HFFc6 (cell line): ENCODE measurements around the gene DDX17. TPM values are rescaled to one million over a fixed set of nuclear protein-coding genes. Genes with fewer than 3 reads are reported as not detected.

Experiments
- DNase-seq: peaks from one replicate; pipeline ENCODE4 v3.0.0-alpha.2; 2018
- H3K27ac Mint-ChIP-seq: 2 replicates; pipeline ENCODE4 v1.8.0; 2020; ENCODE audit warnings: mild to moderate bottlenecking, mixed read lengths
- H3K27me3 Mint-ChIP-seq: 2 replicates; pipeline ENCODE4 v1.8.0; 2021; ENCODE audit warnings: mild to moderate bottlenecking, moderate library complexity, mixed read lengths; ENCODE audit not compliant: insufficient read depth
- H3K36me3 Mint-ChIP-seq: 2 replicates; pipeline ENCODE4 v1.8.0; 2021; ENCODE audit warnings: low read depth, mixed read lengths
- H3K4me1 Mint-ChIP-seq: 2 replicates; pipeline ENCODE4 v1.8.0; 2020; ENCODE audit warnings: low read depth, mixed read lengths
- H3K4me3 Mint-ChIP-seq: 2 replicates; pipeline ENCODE4 v1.8.0; 2020; ENCODE audit warnings: mild to moderate bottlenecking, moderate library complexity, mixed read lengths
- H3K9me3 Mint-ChIP-seq: 2 replicates; pipeline ENCODE4 v1.8.0; 2020; ENCODE audit warnings: mild to moderate bottlenecking, mixed read lengths
- total RNA-seq, 6 experiments: library from RNA; stranded (reverse); fragmentation: NEBNext Ultra II Directional; extraction: Animal tissue kit (Norgen Biotek cat#: 25700); gene quantifications; 2 replicates in 1 of 6; 3 replicates in 5 of 6; pipeline ENCODE4 v1.2.3, GENCODE V29; 2021
- TF ChIP-seq, protein P1 (sequence below): fragments of 200-600 bp; sonication (generic); IDR thresholded peaks from 2 replicates; pipeline ENCODE4 v1.5.0; 2021; ENCODE audit warnings: antibody characterized with exemption, mild to moderate bottlenecking

The DDX17 gene
- total RNA-seq, 6 experiments from 2014 or later: 211 to 246 (median 220) TPM

GRCh38 chr22:38435965-38436364 is 70.1 kb downstream of the DDX17 start:
- Mint-ChIP-seq H3K4me1 (peaks cover 5% of the 10 kb centered on the region; the same call in 1 of the 2 replicates), H3K4me3 (no peak overlapping the region), H3K27me3 (peaks cover 14% of the 10 kb centered on the region), H3K36me3 (no peaks in the 10 kb centered on the region), H3K9me3 (no peaks in the 10 kb centered on the region), H3K27ac (no peak overlapping the region)
- TF ChIP-seq, protein P1, sequence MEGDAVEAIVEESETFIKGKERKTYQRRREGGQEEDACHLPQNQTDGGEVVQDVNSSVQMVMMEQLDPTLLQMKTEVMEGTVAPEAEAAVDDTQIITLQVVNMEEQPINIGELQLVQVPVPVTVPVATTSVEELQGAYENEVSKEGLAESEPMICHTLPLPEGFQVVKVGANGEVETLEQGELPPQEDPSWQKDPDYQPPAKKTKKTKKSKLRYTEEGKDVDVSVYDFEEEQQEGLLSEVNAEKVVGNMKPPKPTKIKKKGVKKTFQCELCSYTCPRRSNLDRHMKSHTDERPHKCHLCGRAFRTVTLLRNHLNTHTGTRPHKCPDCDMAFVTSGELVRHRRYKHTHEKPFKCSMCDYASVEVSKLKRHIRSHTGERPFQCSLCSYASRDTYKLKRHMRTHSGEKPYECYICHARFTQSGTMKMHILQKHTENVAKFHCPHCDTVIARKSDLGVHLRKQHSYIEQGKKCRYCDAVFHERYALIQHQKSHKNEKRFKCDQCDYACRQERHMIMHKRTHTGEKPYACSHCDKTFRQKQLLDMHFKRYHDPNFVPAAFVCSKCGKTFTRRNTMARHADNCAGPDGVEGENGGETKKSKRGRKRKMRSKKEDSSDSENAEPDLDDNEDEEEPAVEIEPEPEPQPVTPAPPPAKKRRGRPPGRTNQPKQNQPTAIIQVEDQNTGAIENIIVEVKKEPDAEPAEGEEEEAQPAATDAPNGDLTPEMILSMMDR: no peak
- no peak for DNase-seq

DNA sequence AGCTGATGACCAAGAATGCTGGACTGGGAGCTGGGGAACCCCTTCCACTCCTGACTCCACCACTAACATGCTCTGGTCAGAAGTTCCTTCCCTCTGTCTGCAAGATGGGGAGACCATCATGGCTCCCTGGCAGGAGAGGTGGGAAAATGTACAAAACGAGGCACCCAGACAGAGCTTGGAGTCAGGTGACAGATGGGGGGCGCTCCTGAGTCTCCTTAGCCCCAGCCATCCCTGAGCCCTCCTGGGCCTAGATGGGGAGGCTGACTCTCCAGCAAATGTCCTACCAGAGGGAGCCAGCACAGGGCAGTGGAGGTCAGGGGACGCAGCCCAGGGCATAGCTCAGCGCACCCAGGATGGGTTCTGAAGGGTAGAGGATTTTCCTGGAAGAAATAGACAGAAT is 71.1 kb downstream of the DDX17 start:
- H3K4me1 Mint-ChIP-seq: peaks cover 5% of the 10 kb centered on the region; the same call in 1 of the 2 replicates
- H3K27ac Mint-ChIP-seq: no peak overlapping the region
- no peaks in the 10 kb centered on the region for H3K36me3 Mint-ChIP-seq
- TF ChIP-seq, protein P1: peak; percentile 38; the same call in 1 of the 2 replicates
- no peak for DNase-seq
- peaks cover 10% of the 10 kb centered on the region for H3K27me3 Mint-ChIP-seq
- no peak overlapping the region for H3K4me3 Mint-ChIP-seq
- H3K9me3 Mint-ChIP-seq: no peaks in the 10 kb centered on the region

- Mint-ChIP-seq H3K4me1 (peaks cover 5% of the 10 kb centered on the region; the same call in 1 of the 2 replicates), H3K27ac (no peak overlapping the region), H3K4me3 (no peak overlapping the region), H3K9me3 (no peaks in the 10 kb centered on the region), H3K27me3 (peaks cover 11% of the 10 kb centered on the region), H3K36me3 (no peaks in the 10 kb centered on the region)
- TF ChIP-seq, protein P1: no peak
- no peak for DNase-seq
Observed at GRCh38 chr22:38433871-38434270, 72.2 kb downstream of the DDX17 start.

Other genes with a start within 250 kb of the DDX17 start
- 100 to 1,000 TPM; 104 to 125 (median 111) TPM for gene TMEM184B, start 233.3 kb downstream of the DDX17 start, total RNA-seq
- gene CSNK1E, start 188.9 kb downstream of the DDX17 start, total RNA-seq: 100 to 1,000 TPM; 166 to 184 (median 172) TPM
- gene KCNJ4, start 51.1 kb downstream of the DDX17 start, total RNA-seq: not detected
- gene KDELR3, start 38.2 kb downstream of the DDX17 start, total RNA-seq: 100 to 1,000 TPM; 138 to 187 (median 172) TPM
- gene DMC1, start 63.9 kb upstream of the DDX17 start, total RNA-seq: 1 to 10 TPM; 2.4 to 6.3 (median 3.3) TPM
- gene FAM227A, start 150.1 kb upstream of the DDX17 start, total RNA-seq: under 1 TPM; 0.41 to 0.88 (median 0.80) TPM
- gene CBY1, start 150.3 kb upstream of the DDX17 start, total RNA-seq: 10 to 100 TPM; 21.9 to 32.4 (median 25.9) TPM
- 100 to 1,000 TPM; 121 to 141 (median 132) TPM for gene TOMM22, start 175.6 kb upstream of the DDX17 start, total RNA-seq
- gene JOSD1, start 194.6 kb upstream of the DDX17 start, total RNA-seq: 10 to 100 TPM; 37.8 to 44.6 (median 41.0) TPM
- gene GTPBP1, start 199.6 kb upstream of the DDX17 start, total RNA-seq: 10 to 100 TPM; 32.1 to 40.8 (median 38.4) TPM
- gene SUN2, start 249.7 kb upstream of the DDX17 start, total RNA-seq: 100 to 1,000 TPM in 3 of 6 experiments, 10 to 100 TPM in 3; 90.4 to 104 (median 100.0) TPM